ENCODE results near the gene ATP10B. TPM values are rescaled to one million over a fixed set of nuclear protein-coding genes. Genes with fewer than 3 reads are reported as not detected.

The ATP10B gene
- total and polyA plus RNA-seq, 2 of the 8 experiments (the other 6 are each of a cell fraction or from before 2014, with no cell fraction given), result 0.06 to 0.11 TPM

DNA sequence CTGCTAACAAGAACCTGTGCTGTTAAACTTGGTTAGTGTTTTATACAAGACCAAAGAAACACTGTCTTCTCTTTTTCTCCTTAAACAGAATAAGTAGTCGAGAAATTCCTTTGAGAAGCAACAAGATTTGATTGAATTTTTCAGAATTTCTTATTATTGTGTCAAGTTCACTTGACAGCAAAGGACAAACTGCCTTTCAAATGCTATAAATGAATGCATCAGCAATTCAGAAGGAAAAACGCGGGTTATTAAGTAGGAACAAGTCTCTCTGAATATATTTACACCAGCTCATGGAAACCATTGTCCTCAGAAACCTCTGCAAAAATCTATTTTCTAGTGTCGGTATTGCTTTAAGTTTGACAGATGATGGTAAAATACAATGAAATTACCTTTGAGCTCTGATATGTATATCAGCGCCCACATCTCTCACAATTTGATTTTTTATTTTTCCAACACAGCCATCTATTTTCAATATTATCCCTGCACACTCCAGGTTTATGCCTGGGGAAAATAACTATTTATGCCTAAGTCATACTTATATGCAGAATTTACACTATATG lies 4.4 kb downstream of the ATP10B start:
- no peak overlapping the region for H3K4me2 ChIP-seq (ENCODE audit: insufficient read depth in 1 of 2, low read depth in 2 of 2, low read length in 2 of 2)
- FAIRE-seq (no peak), DNase-seq (ENCODE audit: low read depth in 1 of 2, low spot score in 2 of 2) (no peak)
- H3K23me2 ChIP-seq (ENCODE audit: low read depth, low read length), result no peaks in the 10 kb centered on the region
- no peak overlapping the region for H2BK20ac ChIP-seq (ENCODE audit: low read length)
- H3K14ac ChIP-seq (ENCODE audit: insufficient read length), result no peak overlapping the region
- H2BK120ac ChIP-seq (replicated peaks; ENCODE audit: low read depth, low read length), result no peak overlapping the region
- H3K79me1 ChIP-seq (ENCODE audit: low read depth, low read length), result no peaks in the 10 kb centered on the region
- H3K9ac ChIP-seq (replicated peaks in 1 of 4; ENCODE audit: extremely low read depth in 1 of 4, low read depth in 3 of 4, low read length in 3 of 4), result no peak overlapping the region
- ChIA-PET CTCF (ENCODE audit: partially characterized antibody) (interaction anchor here (1.1 to 2.5 kb wide), 3 partner anchors 15 to 61 kb away, joined by 3 to 8 read pairs (median 4); no protein-coding TSS in a partner anchor), POLR2A (ENCODE audit: partially characterized antibody) (no interaction called here)
- H3K18ac ChIP-seq (ENCODE audit: extremely low read depth, low read length), result no peak overlapping the region
- no peaks in the 10 kb centered on the region for H3K9me3 ChIP-seq (ENCODE audit: insufficient read depth in 2 of 2, low read depth in 1 of 2, low read length in 1 of 2)
- H2BK5ac ChIP-seq (ENCODE audit: low read depth, low read length), result no peak overlapping the region
- H2BK12ac ChIP-seq (ENCODE audit: low read depth, low read length), result no peak overlapping the region
- H3K27me3 ChIP-seq (replicated peaks in 1 of 4; ENCODE audit: control insufficient read depth in 3 of 4, extremely low read depth in 1 of 4, insufficient read depth in 3 of 4, low read length in 3 of 4), result no peaks in the 10 kb centered on the region
- H3K23ac ChIP-seq (ENCODE audit: insufficient read length), result no peak overlapping the region
- no peak overlapping the region for H3K4ac ChIP-seq (replicated peaks; ENCODE audit: insufficient read length, low read depth, low read length)
- H4K5ac ChIP-seq (ENCODE audit: insufficient read length, low read depth, low read length), result no peak overlapping the region
- no peaks in the 10 kb centered on the region for H3K4me1 ChIP-seq (replicated peaks in 1 of 4; ENCODE audit: control insufficient read depth in 3 of 4, insufficient read depth in 4 of 4, low read length in 3 of 4)
- H4K91ac ChIP-seq (replicated peaks; ENCODE audit: insufficient read length, low read length), result no peak overlapping the region
- no peak overlapping the region for H3K4me3 ChIP-seq (ENCODE audit: extremely low read depth in 1 of 4, insufficient read depth in 2 of 4, low read depth in 3 of 4, low read length in 4 of 4)
- no peak overlapping the region for H2BK15ac ChIP-seq (ENCODE audit: low read length)
- H3K79me2 ChIP-seq (ENCODE audit: control insufficient read depth in 1 of 2, insufficient read depth in 2 of 2, low read length in 2 of 2), result no peaks in the 10 kb centered on the region
- no peaks in the 10 kb centered on the region for H3K36me3 ChIP-seq (ENCODE audit: control insufficient read depth in 2 of 4, insufficient read depth in 4 of 4, low read length in 3 of 4)
- H3K56ac ChIP-seq (replicated peaks; ENCODE audit: insufficient read length, low read depth, low read length), result no peak overlapping the region
- H4K8ac ChIP-seq (ENCODE audit: extremely low read depth, insufficient read depth, low read length), result no peak overlapping the region
- no peak overlapping the region for H2AK5ac ChIP-seq (ENCODE audit: low read depth, low read length)
- H3K27ac ChIP-seq (ENCODE audit: low read depth, low read length), result no peak overlapping the region
- 93% methylated on average over 5 of the region's 5 CpGs; no CpG with 5 or more reads in 1 of the 2 experiments for WGBS, 2 experiments (ENCODE audit: extremely low coverage in 1 of 2, insufficient coverage in 1 of 2, insufficient read length in 1 of 2, insufficient replicate concordance in 2 of 2, low coverage in 1 of 2, low lambda C conversion rate in 2 of 2, missing lambda C conversion rate in 1 of 2)
- no peak overlapping the region for H2AFZ ChIP-seq (ENCODE audit: low read length)
- H4K20me1 ChIP-seq (replicated peaks in 1 of 2; ENCODE audit: control insufficient read depth in 1 of 2, insufficient read depth in 2 of 2, low read length in 2 of 2), result no peaks in the 10 kb centered on the region
- TF ChIP-seq POLR2AphosphoS5 (IDR thresholded peaks at IDR 0.05; ENCODE audit: low read depth, low read length) (no peak), SRF (IDR thresholded peaks at IDR 0.05; ENCODE audit: low read depth, low read length) (no peak), JUN (IDR thresholded peaks at IDR 0.05; ENCODE audit: low read depth, low read length) (no peak), BCL11A (IDR thresholded peaks at IDR 0.05; ENCODE audit: low read depth in 2 of 2, low read length in 2 of 2) (no peak), TAF1 (IDR thresholded peaks at IDR 0.05; ENCODE audit: low read depth, low read length) (no peak), GABPA (IDR thresholded peaks at IDR 0.05; ENCODE audit: borderline replicate concordance, insufficient read depth, low read length) (no peak), KDM1A (IDR thresholded peaks at IDR 0.05; ENCODE audit: borderline replicate concordance, low read length) (no peak), SP4 (IDR thresholded peaks at IDR 0.05; ENCODE audit: low read length) (no peak), RNF2 (IDR thresholded peaks at IDR 0.05; ENCODE audit: borderline replicate concordance, low read depth, low read length, missing control alignments, poor library complexity, severe bottlenecking) (no peak), HDAC2 (IDR thresholded peaks at IDR 0.05; ENCODE audit: borderline replicate concordance in 1 of 2, low read depth in 2 of 2, low read length in 2 of 2) (no peak), KDM5A (IDR thresholded peaks at IDR 0.05; ENCODE audit: low read length) (no peak), NRF1 (IDR thresholded peaks at IDR 0.05; ENCODE audit: low read depth, low read length) (no peak), JUND (IDR thresholded peaks at IDR 0.05; ENCODE audit: low read length) (no peak)
- TF ChIP-seq, protein P1, sequence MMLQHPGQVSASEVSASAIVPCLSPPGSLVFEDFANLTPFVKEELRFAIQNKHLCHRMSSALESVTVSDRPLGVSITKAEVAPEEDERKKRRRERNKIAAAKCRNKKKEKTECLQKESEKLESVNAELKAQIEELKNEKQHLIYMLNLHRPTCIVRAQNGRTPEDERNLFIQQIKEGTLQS (IDR thresholded peaks at IDR 0.05; ENCODE audit: insufficient read depth, low read depth, low read length), result no peak

Measured in H1 (cell line).